Spleen (tissue), 11 donors: ENCODE data around the gene MYO9A. TPM values are rescaled to one million over a fixed set of nuclear protein-coding genes. Genes with fewer than 3 reads are reported as not detected.
A peak's percentile ranks its signal among the peaks of the same experiment; 100 is the strongest.

ENCODE experiments used
- DNase-seq: peaks from one replicate; pipeline ENCODE4 v3.0.0-alpha.2; 2020
- H3K27ac ChIP-seq, 8 donors: fragments of 200-600 bp; sonication (generic) in 7 of 8; 1 replicate in 4 of 8; 2 replicates in 4 of 8; pipeline versions ENCODE4 v1.5.0 to v1.8.0; 2016 to 2021; ENCODE audit warnings: inconsistent platforms in 4 of 8, mild to moderate bottlenecking in 4 of 8, moderate library complexity in 1 of 8
- H3K27me3 ChIP-seq, 7 donors: fragments of 200-600 bp; sonication (generic) in 6 of 7; replicated peaks in 1 of 7; 1 replicate in 4 of 7; 2 replicates in 3 of 7; pipeline versions ENCODE4 v1.5.0 to v1.8.0; 2016 to 2021; ENCODE audit warnings: inconsistent platforms in 3 of 7, mild to moderate bottlenecking in 1 of 7
- H3K36me3 ChIP-seq, 6 donors: fragments of 200-600 bp; sonication (generic) in 5 of 6; 1 replicate in 4 of 6; 2 replicates in 2 of 6; pipeline versions ENCODE4 v1.5.0 to v1.8.0; 2016 to 2021; ENCODE audit warnings: inconsistent platforms in 2 of 6
- H3K4me1 ChIP-seq, 6 donors: fragments of 200-600 bp; sonication (generic) in 5 of 6; 1 replicate in 3 of 6; 2 replicates in 3 of 6; pipeline versions ENCODE4 v1.5.0 to v1.8.0; 2016 to 2021; ENCODE audit warnings: inconsistent platforms in 3 of 6
- H3K4me3 ChIP-seq, 8 donors: fragments of 200-600 bp; sonication (generic) in 7 of 8; 1 replicate in 4 of 8; 2 replicates in 4 of 8; pipeline versions ENCODE4 v1.5.0 to v1.8.0; 2016 to 2021; ENCODE audit warnings: inconsistent platforms in 4 of 8, mild to moderate bottlenecking in 4 of 8, moderate library complexity in 2 of 8
- H3K9me3 ChIP-seq, 8 donors: fragments of 200-600 bp; sonication (generic) in 7 of 8; 1 replicate in 4 of 8; 2 replicates in 4 of 8; pipeline versions ENCODE4 v1.5.0 to v1.8.0; 2016 to 2021; ENCODE audit warnings: inconsistent platforms in 4 of 8
- CTCF ChIP-seq, 11 experiments: fragments of 200-600 bp in 7 of 11; fragments of 450-650 bp in 4 of 11; sonication (generic) in 4 of 11; IDR thresholded peaks in 8 of 11; conservative IDR thresholded peaks in 3 of 11; 1 replicate in 7 of 11; 2 replicates in 4 of 11; pipeline versions ENCODE4 v1.4.0 to v1.8.0; 2016 to 2021; ENCODE audit warnings: antibody characterized with exemption in 11 of 11, inconsistent platforms in 4 of 11, mild to moderate bottlenecking in 1 of 11
- POLR2A ChIP-seq, 3 donors: fragments of 450-650 bp; IDR thresholded peaks; one replicate each; pipeline ENCODE4 v1.5.1; 2017; ENCODE audit warnings: antibody characterized with exemption in 3 of 3, mild to moderate bottlenecking in 1 of 3
- POLR2AphosphoS5 ChIP-seq, 3 donors: sonication (generic); formaldehyde crosslinking; IDR thresholded peaks; one replicate each; pipeline ENCODE4 v1.5.1; 2017; ENCODE audit warnings: antibody characterized with exemption in 3 of 3
- WGBS, 5 donors: extraction: QIAGEN DNeasy Blood & Tissue Kit in 3 of 5; methylation state at CpG; one replicate each; pipeline versions ENCODE4 v1.1.5 to v1.1.7; 2013 to 2018; 5-methylcytosine and 5-hydroxymethylcytosine counted together
- intact Hi-C: fragments of 100-400 bp; cut with DNase I; formaldehyde crosslinking; loops from one replicate; pipeline ENCODE4 v1.15.0; 2023; ENCODE audit warnings: low total_unique reads
- polyA plus RNA-seq, 3 donors: library from polyadenylated mRNA; stranded (reverse); fragments of 200-250 nt; gene quantifications; one replicate each; pipeline ENCODE4 v1.2.1, GENCODE V29; 2013
- total RNA-seq, 7 donors: library from RNA; depleted of rRNA in 3 of 7; stranded (reverse); fragments of >200 nt in 3 of 7; fragmentation: NEBNext Ultra II Directional in 4 of 7; extraction: Animal tissue kit (Norgen Biotek cat#: 25700) in 4 of 7; gene quantifications; one replicate each; pipeline versions ENCODE4 v1.1.0 to v1.2.1, GENCODE V29; 2016 to 2021
- donor health status: healthy with polysubstance abuse.
- donor health status: DM: no; HTN: no; CAD: no; lungs with moderate emphysema.
- donor health status: DM: no; HTN: no; CAD: no.
- donor health status: Bipolar disorder and iron deficiency.
- donor health status: healthy.
- donor health status: DM: no; HTN: no; CAD: no.
- donor health status: DM: yes; HTN: yes; CAD: no.

The MYO9A gene
- total and polyA plus RNA-seq, 10 donors = 1.7 to 80.9 (median 50.9) TPM

GRCh38 chr15:71801935-71802655 lies 315.9 kb downstream of the MYO9A start:
- WGBS, 5 donors = 94 to 96% (median 95%) methylated on average over 24 of the region's 24 CpGs
- Histone ChIP-seq H3K4me1 (peaks cover 0 to 8% (median 1%) of the 10 kb centered on the region in 6 donors), H3K4me3 (no peak overlapping the region), H3K9me3 (no peaks in the 10 kb centered on the region), H3K27me3 (peaks cover 0 to 56% (median 0%) of the 10 kb centered on the region in 7 donors), H3K36me3 (no peaks in the 10 kb centered on the region), H3K27ac (no peak overlapping the region)
- DNase-seq = no peak
- intact Hi-C loops = no loop called here
- no peak for TF ChIP-seq POLR2AphosphoS5 (IDR thresholded peaks at IDR 0.05)

GRCh38 chr15:71800835-71801745 lies 316.9 kb downstream of the MYO9A start:
- peak; percentile 42 to 72 (median 61) for TF ChIP-seq CTCF (IDR thresholded peaks at IDR 0.05 in 8 of 11, conservative IDR thresholded peaks at IDR 0.05 in 3 of 11)
- TF ChIP-seq POLR2AphosphoS5 (IDR thresholded peaks at IDR 0.05) = no peak
- intact Hi-C loops = no loop called here
- DNase-seq = no peak
- Histone ChIP-seq H3K4me1 (no peaks in the 10 kb centered on the region), H3K27ac (no peak overlapping the region), H3K4me3 (no peak overlapping the region), H3K27me3 (peaks cover 0 to 48% (median 0%) of the 10 kb centered on the region in 7 donors), H3K36me3 (no peaks in the 10 kb centered on the region), H3K9me3 (no peaks in the 10 kb centered on the region)
- 65 to 69% (median 68%) methylated on average over 17 of the region's 17 CpGs for WGBS, 5 donors

GRCh38 chr15:71800190-71800589 lies 317.8 kb downstream of the MYO9A start:
- Histone ChIP-seq H3K27me3 (peaks cover 0 to 42% (median 0%) of the 10 kb centered on the region in 7 donors), H3K27ac (no peak overlapping the region), H3K4me1 (no peaks in the 10 kb centered on the region), H3K9me3 (no peaks in the 10 kb centered on the region), H3K4me3 (no peak overlapping the region), H3K36me3 (no peaks in the 10 kb centered on the region)
- 82 to 98% (median 84%) methylated on average over 3 of the region's 3 CpGs for WGBS, 5 donors
- intact Hi-C loops = no loop called here
- no peak for TF ChIP-seq POLR2AphosphoS5 (IDR thresholded peaks at IDR 0.05)
- TF ChIP-seq CTCF (IDR thresholded peaks at IDR 0.05 in 8 of 11, conservative IDR thresholded peaks at IDR 0.05 in 3 of 11) = no peak
- TF ChIP-seq POLR2A (IDR thresholded peaks at IDR 0.05) = no peak
- DNase-seq = no peak

GRCh38 chr15:71798641-71799040 lies 319.3 kb downstream of the MYO9A start:
- H3K4me3 ChIP-seq = no peak overlapping the region
- 71 to 82% (median 78%) methylated on average over 6 of the region's 6 CpGs for WGBS, 5 donors

More at GRCh38 chr15:71798641-71799040, 319.3 kb downstream of the MYO9A start:
- peaks cover 0 to 39% (median 0%) of the 10 kb centered on the region in 7 donors for H3K27me3 ChIP-seq
- H3K27ac ChIP-seq = no peak overlapping the region
- intact Hi-C loops = no loop called here
- TF ChIP-seq POLR2A (IDR thresholded peaks at IDR 0.05) (no peak), CTCF (IDR thresholded peaks at IDR 0.05 in 8 of 11, conservative IDR thresholded peaks at IDR 0.05 in 3 of 11) (no peak), POLR2AphosphoS5 (IDR thresholded peaks at IDR 0.05) (no peak)
- no peaks in the 10 kb centered on the region for H3K9me3 ChIP-seq
- no peaks in the 10 kb centered on the region for H3K36me3 ChIP-seq
- no peaks in the 10 kb centered on the region for H3K4me1 ChIP-seq
- no peak for DNase-seq
